Choroid plexus epithelial cell (primary cell): ENCODE measurements around the gene GNPTAB.
A peak's percentile ranks its signal among the peaks of the same experiment; 100 is the strongest.

Experiments
- DNase-seq: peaks from one replicate; pipeline ENCODE4 v3.0.0-alpha.2; 2010; ENCODE audit warnings: low read depth
- H3K4me3 ChIP-seq: 2 replicates; pipeline ENCODE4 v1.5.1; 2011; ENCODE audit warnings: low read depth, mild to moderate bottlenecking, control low read depth, low read length, moderate library complexity
- CTCF ChIP-seq: conservative IDR thresholded peaks from 2 replicates; pipeline ENCODE4 v1.5.1; 2011; ENCODE audit warnings: low read depth, mild to moderate bottlenecking, control low read depth, inconsistent platforms, low read length, moderate library complexity

GNPTAB gene

GRCh38 chr12:101746661-101747060 is 84.1 kb downstream of the GNPTAB start:
- no peak for TF ChIP-seq CTCF
- no peak overlapping the region for H3K4me3 ChIP-seq
- no peak for DNase-seq

DNA sequence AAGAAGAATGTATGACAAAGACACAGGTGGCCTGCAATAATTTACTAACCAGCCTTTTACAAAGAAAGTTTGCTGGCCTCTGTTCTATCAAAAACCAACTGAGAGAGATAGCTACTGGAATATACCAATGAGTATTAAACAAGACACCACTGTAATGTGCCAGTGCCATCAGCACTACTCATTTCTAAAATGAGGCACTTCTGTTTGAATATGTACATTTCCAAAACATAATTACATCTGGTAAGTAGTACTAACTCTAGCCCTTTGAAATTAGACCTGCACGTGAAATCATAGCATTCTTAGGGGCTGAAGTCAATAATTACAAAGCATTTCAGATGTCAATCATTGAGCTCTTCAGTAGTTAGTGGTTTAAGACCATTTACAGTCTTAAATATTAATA is 84.6 kb downstream of the GNPTAB start:
- no peak overlapping the region for H3K4me3 ChIP-seq
- TF ChIP-seq CTCF = no peak
- DNase-seq = no peak

DNA sequence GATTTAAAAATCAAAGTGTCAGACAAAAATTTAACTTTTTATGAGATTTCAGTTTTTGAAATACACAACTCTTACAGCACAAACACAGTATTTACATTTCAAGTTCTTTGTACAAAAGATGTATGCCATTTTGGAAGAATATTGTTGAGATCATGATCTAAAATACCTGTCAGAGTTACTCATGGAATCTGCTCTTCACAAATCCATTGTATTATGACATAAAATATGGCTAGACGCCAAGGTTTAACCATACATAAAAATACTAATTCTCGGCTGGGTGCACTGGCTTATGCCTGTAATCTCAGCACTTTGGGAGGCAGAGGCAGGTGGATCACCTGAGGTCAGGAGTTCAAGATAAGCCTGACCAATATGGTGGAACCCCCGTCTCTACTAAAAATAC is 85.3 kb downstream of the GNPTAB start:
- no peak overlapping the region for H3K4me3 ChIP-seq
- no peak for TF ChIP-seq CTCF
- DNase-seq = peak; percentile 12

DNA sequence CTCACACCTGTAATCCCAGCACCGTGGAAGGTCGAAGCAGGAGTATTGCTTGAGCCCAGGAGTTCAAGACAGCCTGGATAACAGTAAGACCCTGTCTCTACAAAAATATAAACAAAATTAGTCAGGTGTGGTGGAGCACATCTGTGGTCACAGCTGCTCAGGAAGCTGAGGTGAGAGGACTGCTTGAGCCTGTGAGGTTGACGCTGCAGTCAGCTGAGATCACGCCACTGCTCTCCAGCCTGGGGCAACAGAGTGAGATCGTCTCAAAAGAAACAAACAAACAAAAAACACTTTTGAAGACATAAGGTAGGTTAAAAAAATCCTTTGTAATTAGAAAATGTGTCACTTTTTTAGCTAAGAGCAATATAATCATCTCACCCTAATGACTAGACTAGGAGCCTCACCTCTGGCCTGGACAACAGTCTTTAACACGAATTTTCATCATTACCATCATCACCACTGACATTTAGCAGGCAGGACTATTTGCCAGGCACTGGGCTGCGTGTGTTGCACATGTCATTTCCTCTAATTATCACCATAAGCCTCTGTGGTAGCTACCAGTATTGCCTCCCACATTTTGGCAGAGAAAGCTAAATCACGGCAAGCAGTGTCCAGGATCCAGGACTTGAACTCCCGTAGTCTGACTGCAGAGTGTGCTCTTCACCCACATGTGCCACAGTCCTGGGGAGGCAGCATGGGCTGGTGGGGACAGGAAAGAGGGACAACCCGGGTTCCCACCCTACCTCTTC is 86.9 kb downstream of the GNPTAB start:
- no peak for TF ChIP-seq CTCF
- DNase-seq = no peak
- H3K4me3 ChIP-seq = no peak overlapping the region

- no peak for DNase-seq
- TF ChIP-seq CTCF = no peak
- H3K4me3 ChIP-seq = no peak overlapping the region
Observed at GRCh38 chr12:101743242-101743641, 87.5 kb downstream of the GNPTAB start.

DNA sequence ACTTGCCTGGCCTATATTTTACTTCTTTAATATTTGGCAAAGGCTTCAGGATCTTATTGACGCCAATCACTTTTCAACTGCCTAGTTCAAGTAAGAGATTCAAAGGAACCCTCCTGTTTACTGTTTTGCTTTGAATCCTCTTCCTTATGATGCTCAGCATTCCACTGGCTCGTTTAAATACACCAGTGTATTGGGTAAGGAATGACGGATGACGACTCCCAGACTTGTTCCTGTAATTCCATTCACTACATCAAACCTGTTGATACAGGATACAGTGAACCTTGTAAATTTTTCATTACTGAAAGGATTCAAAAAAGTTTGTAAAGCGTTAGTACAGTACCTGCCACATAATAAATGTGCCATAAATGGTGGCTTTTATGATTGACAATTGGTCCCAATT is 89.8 kb downstream of the GNPTAB start:
- no peak for TF ChIP-seq CTCF
- no peak overlapping the region for H3K4me3 ChIP-seq
- DNase-seq = no peak

DNA sequence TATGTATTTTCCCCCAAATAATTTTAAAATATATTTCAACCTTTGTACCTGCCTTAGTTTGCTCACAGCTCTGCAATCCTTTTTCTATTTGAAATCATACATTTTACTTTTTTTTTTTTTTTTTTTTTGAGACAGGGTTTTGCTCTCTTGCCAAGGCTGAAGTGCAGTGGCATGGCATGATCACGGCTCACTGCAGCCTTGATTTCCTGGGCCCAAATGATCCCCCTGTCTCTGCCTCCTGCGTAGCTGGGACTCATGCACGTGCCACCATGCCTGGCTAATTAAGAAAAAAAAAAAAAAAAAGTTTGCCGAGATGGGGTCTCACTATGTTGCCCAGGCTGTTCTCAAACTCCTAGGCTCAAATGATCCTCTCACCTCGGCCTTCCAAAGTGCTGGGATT is 90.2 kb downstream of the GNPTAB start:
- no peak for TF ChIP-seq CTCF
- no peak overlapping the region for H3K4me3 ChIP-seq
- DNase-seq = no peak
